Mesodermal cell (in vitro differentiated cells): ENCODE results near the gene RAPSN.

Source experiments
- H3K27ac ChIP-seq: 2 replicates; pipeline ENCODE4 v1.7.0; 2013; ENCODE audit warnings: mild to moderate bottlenecking, low read depth, low read length, moderate library complexity; ENCODE audit not compliant: severe bottlenecking
- H3K36me3 ChIP-seq: 2 replicates; pipeline ENCODE4 v1.7.1; 2013; ENCODE audit warnings: mild to moderate bottlenecking, low read length, moderate library complexity; ENCODE audit not compliant: control insufficient read depth, insufficient read depth
- H3K4me1 ChIP-seq: one replicate; pipeline ENCODE4 v1.7.1; 2013; ENCODE audit warnings: mild to moderate bottlenecking, low read length; ENCODE audit not compliant: insufficient read depth, control insufficient read depth, poor library complexity, severe bottlenecking
- H3K4me3 ChIP-seq: 2 replicates; pipeline ENCODE4 v1.7.0; 2013; ENCODE audit warnings: low read length, control low read depth, mild to moderate bottlenecking; ENCODE audit not compliant: insufficient read depth, poor library complexity, severe bottlenecking; ENCODE audit errors: extremely low read depth
- H3K9me3 ChIP-seq: 2 replicates; pipeline ENCODE4 v1.7.1; 2013; ENCODE audit warnings: mild to moderate bottlenecking, low read length, moderate library complexity; ENCODE audit not compliant: control insufficient read depth
- WGBS, 2 experiments: methylation state at CpG; one replicate each; pipeline ENCODE4 v1.1.5; 2013; ENCODE audit warnings: missing lambda C conversion rate in 2 of 2; ENCODE audit not compliant: insufficient coverage in 2 of 2; 5-methylcytosine and 5-hydroxymethylcytosine counted together

RAPSN gene

GRCh38 chr11:47407746-47408590 is 41.0 kb downstream of the RAPSN start, which contains the start of gene SLC39A13:
TSS of gene SLC39A13 (plus strand) at chr11:47408590. CDS start at chr11:47410095, 1,505 bp downstream.
- Histone ChIP-seq H3K27ac (peak within 1 kb of the TSS; percentile 89), H3K4me1 (peaks cover 14% of the 10 kb centered on the region), H3K9me3 (no peaks in the 10 kb centered on the region), H3K36me3 (peaks cover 29% of the 10 kb centered on the region), H3K4me3 (peak within 1 kb of the TSS; percentile 67)
- 1 to 3% methylated on average over 49 to 52 of the region's 70 CpGs for WGBS, 2 experiments

GRCh38 chr11:47406896-47407745 is 41.8 kb downstream of the RAPSN start:
- 75 to 80% methylated on average over 11 to 12 of the region's 12 CpGs for WGBS, 2 experiments
- no peaks in the 10 kb centered on the region for H3K9me3 ChIP-seq
- peak overlapping the region; percentile 58 for H3K4me3 ChIP-seq
- H3K36me3 ChIP-seq, result peaks cover 22% of the 10 kb centered on the region
- H3K27ac ChIP-seq, result peak overlapping the region; percentile 89
- H3K4me1 ChIP-seq, result peaks cover 14% of the 10 kb centered on the region

DNA sequence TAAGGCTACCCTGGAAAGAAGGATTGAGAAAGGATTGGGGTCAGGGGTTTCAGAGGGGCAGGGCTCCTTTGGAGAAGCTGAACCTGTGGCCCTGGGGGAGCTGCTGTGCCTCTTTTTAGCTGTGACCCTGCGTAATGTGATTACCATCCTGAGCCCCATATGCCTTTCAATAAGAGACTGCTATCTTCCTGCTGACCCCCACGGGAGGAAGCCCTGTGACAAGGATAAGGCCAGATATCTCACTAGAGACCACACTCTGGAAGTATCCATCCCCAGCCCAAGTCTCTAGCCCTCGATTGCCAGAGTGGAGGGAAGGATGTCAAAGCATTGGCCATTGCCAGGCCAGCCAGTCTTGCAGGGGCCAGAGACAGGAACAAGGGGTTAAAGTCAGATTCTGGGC is 45.4 kb downstream of the RAPSN start:
- Histone ChIP-seq H3K9me3 (no peaks in the 10 kb centered on the region), H3K4me1 (peaks cover 16% of the 10 kb centered on the region), H3K36me3 (no peaks in the 10 kb centered on the region), H3K4me3 (no peak overlapping the region), H3K27ac (no peak overlapping the region)
- WGBS, 2 experiments, result 83 to 92% methylated on average over 1 to 2 of the region's 3 CpGs

GRCh38 chr11:47403135-47403534 is 45.8 kb downstream of the RAPSN start:
- Histone ChIP-seq H3K4me1 (peaks cover 16% of the 10 kb centered on the region), H3K4me3 (no peak overlapping the region), H3K27ac (no peak overlapping the region), H3K36me3 (no peaks in the 10 kb centered on the region), H3K9me3 (no peaks in the 10 kb centered on the region)
- WGBS, 2 experiments, result 77 to 78% methylated on average over 4 of the region's 4 CpGs

DNA sequence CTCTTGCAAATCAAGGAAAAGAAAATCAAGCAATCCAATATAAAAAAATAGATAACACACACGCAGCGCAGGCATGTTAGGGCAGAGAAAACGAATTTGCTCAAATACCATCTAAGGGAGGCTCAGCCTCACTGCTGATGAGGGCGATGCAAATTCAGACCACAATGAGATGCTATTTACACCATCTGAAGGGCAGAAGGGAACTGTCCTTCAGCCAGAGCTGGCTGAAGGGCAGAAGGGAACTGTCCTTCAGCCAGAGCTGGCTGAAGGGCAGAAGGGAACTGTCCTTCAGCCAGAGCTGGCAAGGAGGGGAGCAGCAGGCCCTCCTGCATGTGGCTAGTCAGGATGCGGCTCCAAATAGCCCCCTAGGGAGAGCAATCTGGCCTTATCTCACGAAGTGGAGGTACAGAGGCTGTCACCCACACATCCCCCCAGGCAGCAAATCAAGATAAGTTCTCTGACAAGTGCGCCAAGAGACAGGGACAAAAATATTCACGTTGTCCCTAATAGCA is 48.1 kb downstream of the RAPSN start:
- H3K4me1 ChIP-seq, result peaks cover 9% of the 10 kb centered on the region
- no peaks in the 10 kb centered on the region for H3K36me3 ChIP-seq
- 9 to 11% methylated on average over 4 to 5 of the region's 8 CpGs for WGBS, 2 experiments
- peak overlapping the region; percentile 72 for H3K27ac ChIP-seq
- H3K4me3 ChIP-seq, result no peak overlapping the region
- H3K9me3 ChIP-seq, result no peaks in the 10 kb centered on the region

- H3K4me1 ChIP-seq, result peaks cover 9% of the 10 kb centered on the region
- peak overlapping the region; percentile 72 for H3K27ac ChIP-seq
These were observed 48.8 kb downstream of the RAPSN start for GRCh38 chr11:47399860-47400767.

GRCh38 chr11:47398551-47398950 is 50.4 kb downstream of the RAPSN start:
- H3K4me1 ChIP-seq, result peaks cover 24% of the 10 kb centered on the region
- no peaks in the 10 kb centered on the region for H3K9me3 ChIP-seq
- WGBS, 2 experiments, result 100% methylated on average over 1 of the region's 1 CpG
- H3K36me3 ChIP-seq, result no peaks in the 10 kb centered on the region
- no peak overlapping the region for H3K27ac ChIP-seq
- H3K4me3 ChIP-seq, result no peak overlapping the region

More at GRCh38 chr11:47399860-47400767, 48.8 kb downstream of the RAPSN start:
- no peaks in the 10 kb centered on the region for H3K36me3 ChIP-seq
- H3K9me3 ChIP-seq, result no peaks in the 10 kb centered on the region
- WGBS, 2 experiments, result 20 to 35% methylated on average over 6 to 11 of the region's 47 CpGs
- peak overlapping the region; percentile 31 for H3K4me3 ChIP-seq

GRCh38 chr11:47398011-47398410 is 50.9 kb downstream of the RAPSN start:
- H3K27ac ChIP-seq, result no peak overlapping the region
- H3K4me3 ChIP-seq, result no peak overlapping the region
- 74 to 94% methylated on average over 3 of the region's 3 CpGs for WGBS, 2 experiments
- no peaks in the 10 kb centered on the region for H3K9me3 ChIP-seq
- peaks cover 29% of the 10 kb centered on the region for H3K4me1 ChIP-seq
- H3K36me3 ChIP-seq, result no peaks in the 10 kb centered on the region

DNA sequence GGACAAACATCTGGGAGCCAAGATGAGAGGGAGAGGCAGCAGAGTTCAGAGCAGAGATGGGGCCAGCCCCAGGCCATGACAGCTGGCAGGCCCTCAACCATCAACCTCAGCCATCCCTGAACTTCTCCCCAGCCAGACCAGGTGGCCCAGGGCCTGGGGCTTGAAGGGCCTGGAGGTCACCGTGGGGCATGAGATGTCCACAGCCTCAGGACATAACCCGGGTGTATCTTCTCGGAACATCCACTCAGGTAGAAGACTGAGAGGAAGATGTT is 53.0 kb downstream of the RAPSN start:
- WGBS, 2 experiments, result 83 to 95% methylated on average over 2 to 3 of the region's 3 CpGs
- H3K36me3 ChIP-seq, result no peaks in the 10 kb centered on the region
- no peak overlapping the region for H3K4me3 ChIP-seq
- no peak overlapping the region for H3K27ac ChIP-seq
- peaks cover 45% of the 10 kb centered on the region for H3K4me1 ChIP-seq
- H3K9me3 ChIP-seq, result no peaks in the 10 kb centered on the region
